KOPT-K1 (cell line): ENCODE results near the gene CDV3.
"Not testable (repeated sequence)": the region's sequence is repeated elsewhere in the genome, so short reads cannot be mapped to it uniquely, and the experiment has no call there.

Experiments
- H3K27ac ChIP-seq: fragments of 200-600 bp; sonication (generic); 2 replicates; pipeline ENCODE4 v1.5.1; 2016; ENCODE audit warnings: antibody characterized with exemption, mild to moderate bottlenecking, low read depth, low read length; ENCODE audit not compliant: poor library complexity, severe bottlenecking
- H3K36me3 ChIP-seq: fragments of 200-600 bp; sonication (generic); 2 replicates; pipeline ENCODE4 v1.5.1; 2017; ENCODE audit warnings: antibody characterized with exemption, mild to moderate bottlenecking, low read length, moderate library complexity; ENCODE audit not compliant: insufficient read depth
- H3K9me3 ChIP-seq: fragments of 200-600 bp; sonication (generic); 2 replicates; pipeline ENCODE4 v1.5.1; 2017; ENCODE audit warnings: antibody characterized with exemption, low read length, mild to moderate bottlenecking; ENCODE audit not compliant: insufficient read depth, poor library complexity, severe bottlenecking

Gene CDV3

GRCh38 chr3:133573629-133574194 is at the start of gene CDV3:
CDV3 (plus strand) TSS chr3:133573686; CDS start chr3:133574045, 359 bp downstream.
- Histone ChIP-seq H3K36me3 (peaks cover 38% of the 10 kb centered on the region), H3K27ac (peak within 1 kb of the TSS; percentile 96), H3K9me3 (no peaks in the 10 kb centered on the region)

GRCh38 chr3:133523758-133524157 is 49.7 kb upstream of the CDV3 start:
- H3K9me3 ChIP-seq, H3K36me3 ChIP-seq, H3K27ac ChIP-seq: not testable (repeated sequence)

GRCh38 chr3:133525435-133525834 is 48.1 kb upstream of the CDV3 start:
- H3K27ac ChIP-seq, result no peak overlapping the region
- H3K9me3 ChIP-seq, result no peaks in the 10 kb centered on the region
- no peaks in the 10 kb centered on the region for H3K36me3 ChIP-seq

GRCh38 chr3:133527081-133527715 is 46.3 kb upstream of the CDV3 start:
- Histone ChIP-seq H3K9me3 (no peaks in the 10 kb centered on the region), H3K27ac (no peak overlapping the region), H3K36me3 (no peaks in the 10 kb centered on the region)

- Histone ChIP-seq H3K27ac (no peak overlapping the region), H3K9me3 (no peaks in the 10 kb centered on the region), H3K36me3 (no peaks in the 10 kb centered on the region)
Observed at GRCh38 chr3:133529809-133530208, 43.7 kb upstream of the CDV3 start.

GRCh38 chr3:133531981-133532380 is 41.5 kb upstream of the CDV3 start:
- H3K9me3 ChIP-seq, result no peaks in the 10 kb centered on the region
- H3K36me3 ChIP-seq, result no peaks in the 10 kb centered on the region
- H3K27ac ChIP-seq, result no peak overlapping the region

GRCh38 chr3:133532951-133533350 is 40.5 kb upstream of the CDV3 start:
- Histone ChIP-seq H3K9me3 (no peaks in the 10 kb centered on the region), H3K36me3 (no peaks in the 10 kb centered on the region), H3K27ac (no peak overlapping the region)

GRCh38 chr3:133535971-133536881 is 37.3 kb upstream of the CDV3 start:
- H3K27ac ChIP-seq, result no peak overlapping the region

GRCh38 chr3:133537131-133537530 is 36.4 kb upstream of the CDV3 start:
- not testable (repeated sequence) for H3K9me3 ChIP-seq, H3K36me3 ChIP-seq, H3K27ac ChIP-seq

More at GRCh38 chr3:133535971-133536881, 37.3 kb upstream of the CDV3 start:
- Histone ChIP-seq H3K9me3 (no peaks in the 10 kb centered on the region), H3K36me3 (no peaks in the 10 kb centered on the region)

- H3K27ac ChIP-seq, result no peak overlapping the region
- no peaks in the 10 kb centered on the region for H3K9me3 ChIP-seq
- H3K36me3 ChIP-seq, result no peaks in the 10 kb centered on the region
Observed at GRCh38 chr3:133538154-133538553, 35.3 kb upstream of the CDV3 start.

GRCh38 chr3:133540896-133541674 is 32.4 kb upstream of the CDV3 start:
- H3K9me3 ChIP-seq, result no peaks in the 10 kb centered on the region

GRCh38 chr3:133542871-133543270 is 30.6 kb upstream of the CDV3 start:
- Histone ChIP-seq H3K36me3 (no peaks in the 10 kb centered on the region), H3K9me3 (no peaks in the 10 kb centered on the region), H3K27ac (no peak overlapping the region)

More at GRCh38 chr3:133540896-133541674, 32.4 kb upstream of the CDV3 start:
- Histone ChIP-seq H3K27ac (no peak overlapping the region), H3K36me3 (no peaks in the 10 kb centered on the region)

GRCh38 chr3:133544983-133545382 is 28.5 kb upstream of the CDV3 start:
- H3K27ac ChIP-seq, H3K9me3 ChIP-seq, H3K36me3 ChIP-seq: not testable (repeated sequence)

- H3K9me3 ChIP-seq, result no peaks in the 10 kb centered on the region
- H3K27ac ChIP-seq, result no peak overlapping the region
- H3K36me3 ChIP-seq, result no peaks in the 10 kb centered on the region
Observed at GRCh38 chr3:133547432-133548041, 25.9 kb upstream of the CDV3 start.
